Gastroesophageal sphincter (tissue), 4 donors: ENCODE measurements around the gene ZNF777. TPM values are rescaled to one million over a fixed set of nuclear protein-coding genes. Genes with fewer than 3 reads are reported as not detected.

Experiments used
- ATAC-seq: fragments of 150-250 bp; one replicate; pipeline ENCODE4 v1.9.1; 2016; ENCODE audit warnings: mild to moderate bottlenecking, moderate library complexity
- H3K27ac ChIP-seq, 4 donors: fragments of 200-600 bp; sonication (generic) in 3 of 4; 1 replicate in 3 of 4; 2 replicates in 1 of 4; pipeline ENCODE4 v1.5.1; 2016 to 2019
- H3K27me3 ChIP-seq: fragments of 200-600 bp; sonication (generic); one replicate; pipeline ENCODE4 v1.5.1; 2019
- H3K36me3 ChIP-seq, 2 donors: fragments of 200-600 bp; sonication (generic); one replicate each; pipeline ENCODE4 v1.5.1; 2019; ENCODE audit warnings: control low read depth in 1 of 2
- H3K4me1 ChIP-seq, 3 donors: fragments of 200-600 bp; sonication (generic); 1 replicate in 2 of 3; 2 replicates in 1 of 3; pipeline ENCODE4 v1.5.1; 2016 to 2019; ENCODE audit warnings: control low read depth in 2 of 3
- H3K4me3 ChIP-seq, 2 donors: fragments of 200-600 bp; sonication (generic); one replicate each; pipeline ENCODE4 v1.5.1; 2019; ENCODE audit warnings: mild to moderate bottlenecking in 1 of 2, moderate library complexity in 1 of 2
- H3K9me3 ChIP-seq, 3 donors: fragments of 200-600 bp; sonication (generic); one replicate each; pipeline ENCODE4 v1.5.1; 2017 to 2019; ENCODE audit warnings: control low read depth in 2 of 3
- EP300 ChIP-seq: sonication (generic); formaldehyde crosslinking; IDR thresholded peaks from one replicate; pipeline ENCODE4 v1.6.1; 2017; ENCODE audit warnings: antibody characterized with exemption, mild to moderate bottlenecking
- POLR2A ChIP-seq, 2 donors: fragments of 450-650 bp; IDR thresholded peaks; one replicate each; pipeline ENCODE4 v1.6.1; 2017; ENCODE audit warnings: antibody characterized with exemption in 2 of 2, mild to moderate bottlenecking in 2 of 2, moderate library complexity in 1 of 2
- POLR2AphosphoS5 ChIP-seq: sonication (generic); formaldehyde crosslinking; IDR thresholded peaks from one replicate; pipeline ENCODE4 v1.6.1; 2017; ENCODE audit warnings: antibody characterized with exemption
- WGBS, 2 donors: methylation state at CpG; one replicate each; pipeline ENCODE4 v1.1.5; 2018; ENCODE audit warnings: low coverage in 1 of 2; 5-methylcytosine and 5-hydroxymethylcytosine counted together
- total RNA-seq, 4 donors: library from RNA; depleted of rRNA; stranded (reverse); fragments of >200 nt; gene quantifications; one replicate each; pipeline ENCODE4 v1.1.0, GENCODE V29; 2016
- TF ChIP-seq, protein P1 (sequence below), 4 experiments: fragments of 200-600 bp in 2 of 4; fragments of 450-650 bp in 2 of 4; sonication (generic) in 1 of 4; IDR thresholded peaks; one replicate each; pipeline ENCODE4 v1.5.1; 2017 to 2019; ENCODE audit warnings: antibody characterized with exemption in 4 of 4, mild to moderate bottlenecking in 2 of 4, moderate library complexity in 2 of 4

Gene ZNF777
- total RNA-seq, 4 donors from 2014 or later: 6.1 to 16.1 (median 9.9) TPM

DNA sequence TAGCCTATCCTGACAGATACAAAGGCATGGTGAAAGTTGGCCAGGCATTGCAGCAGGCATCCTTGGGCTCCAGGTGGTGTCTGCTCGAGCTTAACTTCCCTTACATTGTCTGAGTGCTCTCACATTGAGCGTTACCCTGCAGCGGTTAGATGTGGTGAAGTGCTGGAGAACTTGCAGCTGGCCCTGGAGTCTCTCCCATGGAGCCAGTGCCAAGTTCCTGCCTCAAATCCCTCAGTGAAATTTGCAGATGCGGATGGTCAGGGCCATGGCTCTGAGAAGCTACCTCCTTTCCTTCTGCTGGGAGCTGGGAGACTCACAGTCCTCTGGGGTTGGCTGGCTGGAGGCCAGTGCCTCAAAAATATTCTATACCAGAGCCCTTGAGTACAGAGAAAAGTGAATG, 40.0 kb upstream of the ZNF777 start:
- Histone ChIP-seq H3K27ac (no peak overlapping the region), H3K4me1 (peaks cover 0 to 11% (median 3%) of the 10 kb centered on the region in 3 donors), H3K9me3 (peaks cover 0 to 6% (median 0%) of the 10 kb centered on the region in 3 donors), H3K4me3 (no peak overlapping the region), H3K27me3 (no peaks in the 10 kb centered on the region), H3K36me3 (no peaks in the 10 kb centered on the region)
- TF ChIP-seq POLR2A (IDR thresholded peaks at IDR 0.05) (no peak), EP300 (no peak), POLR2AphosphoS5 (no peak)
- TF ChIP-seq, protein P1, sequence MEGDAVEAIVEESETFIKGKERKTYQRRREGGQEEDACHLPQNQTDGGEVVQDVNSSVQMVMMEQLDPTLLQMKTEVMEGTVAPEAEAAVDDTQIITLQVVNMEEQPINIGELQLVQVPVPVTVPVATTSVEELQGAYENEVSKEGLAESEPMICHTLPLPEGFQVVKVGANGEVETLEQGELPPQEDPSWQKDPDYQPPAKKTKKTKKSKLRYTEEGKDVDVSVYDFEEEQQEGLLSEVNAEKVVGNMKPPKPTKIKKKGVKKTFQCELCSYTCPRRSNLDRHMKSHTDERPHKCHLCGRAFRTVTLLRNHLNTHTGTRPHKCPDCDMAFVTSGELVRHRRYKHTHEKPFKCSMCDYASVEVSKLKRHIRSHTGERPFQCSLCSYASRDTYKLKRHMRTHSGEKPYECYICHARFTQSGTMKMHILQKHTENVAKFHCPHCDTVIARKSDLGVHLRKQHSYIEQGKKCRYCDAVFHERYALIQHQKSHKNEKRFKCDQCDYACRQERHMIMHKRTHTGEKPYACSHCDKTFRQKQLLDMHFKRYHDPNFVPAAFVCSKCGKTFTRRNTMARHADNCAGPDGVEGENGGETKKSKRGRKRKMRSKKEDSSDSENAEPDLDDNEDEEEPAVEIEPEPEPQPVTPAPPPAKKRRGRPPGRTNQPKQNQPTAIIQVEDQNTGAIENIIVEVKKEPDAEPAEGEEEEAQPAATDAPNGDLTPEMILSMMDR (IDR thresholded peaks at IDR 0.05): no peak
- ATAC-seq: no peak
- 38% methylated on average over 3 of the region's 4 CpGs; no CpG with 5 or more reads in 1 of the 2 donors for WGBS, 2 donors

DNA sequence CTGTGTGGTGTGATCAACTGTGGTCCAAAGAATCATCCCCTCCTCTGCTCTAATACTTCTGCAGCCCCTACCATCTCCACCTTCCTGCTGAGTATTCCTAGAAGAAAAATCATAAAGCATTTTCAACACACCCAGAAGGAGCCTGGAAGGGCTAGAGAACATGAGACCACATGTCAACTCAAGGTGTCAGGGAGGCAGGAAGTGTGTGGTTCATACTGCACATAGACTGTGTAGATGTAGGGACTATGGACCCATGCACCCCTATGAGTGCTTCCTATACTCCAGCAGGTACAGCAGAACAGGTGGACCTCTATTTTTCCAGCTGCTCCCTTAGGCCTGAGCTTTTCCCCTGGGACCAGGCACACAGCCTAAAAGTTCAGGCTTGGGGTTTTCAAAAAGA, 39.3 kb upstream of the ZNF777 start:
- no peak for ATAC-seq
- peaks cover 0 to 18% (median 11%) of the 10 kb centered on the region in 3 donors for H3K4me1 ChIP-seq
- H3K27ac ChIP-seq: no peak overlapping the region
- no peaks in the 10 kb centered on the region for H3K27me3 ChIP-seq
- H3K9me3 ChIP-seq: peaks cover 0 to under 1% (median 0%) of the 10 kb centered on the region in 3 donors
- H3K4me3 ChIP-seq: no peak overlapping the region
- no peak for TF ChIP-seq POLR2AphosphoS5
- no peaks in the 10 kb centered on the region for H3K36me3 ChIP-seq

DNA sequence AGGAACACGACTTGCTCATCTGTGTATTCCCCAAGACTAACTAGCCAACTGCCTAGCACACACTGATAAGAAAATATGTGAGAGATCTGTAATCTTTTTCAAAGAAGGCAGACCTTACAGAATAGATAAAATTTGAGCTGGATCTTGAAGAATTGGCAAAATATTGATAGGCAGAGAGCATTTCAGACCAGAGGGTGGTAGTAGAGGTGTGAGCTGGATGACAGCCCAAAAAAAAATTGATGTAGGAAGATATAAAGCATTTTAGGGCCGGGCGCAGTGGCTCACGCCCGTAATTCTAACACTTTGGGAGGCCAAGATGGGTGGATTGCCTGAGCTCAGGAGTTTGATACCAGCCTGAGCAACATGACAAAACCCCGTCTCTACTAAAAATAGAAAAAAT, 37.9 kb upstream of the ZNF777 start:
- 43 to 87% methylated on average over 1 to 5 of the region's 6 CpGs for WGBS, 2 donors
- Histone ChIP-seq H3K36me3 (peaks cover 0 to 5% of the 10 kb centered on the region in 2 donors), H3K27ac (no peak overlapping the region), H3K27me3 (no peaks in the 10 kb centered on the region), H3K4me3 (no peak overlapping the region), H3K4me1 (peaks cover 0 to 26% (median 13%) of the 10 kb centered on the region in 3 donors), H3K9me3 (no peaks in the 10 kb centered on the region)
- no peak for TF ChIP-seq POLR2AphosphoS5
- TF ChIP-seq EP300: no peak
- no peak for TF ChIP-seq POLR2A (IDR thresholded peaks at IDR 0.05)
- TF ChIP-seq, protein P1 (IDR thresholded peaks at IDR 0.05): no peak
- no peak for ATAC-seq

DNA sequence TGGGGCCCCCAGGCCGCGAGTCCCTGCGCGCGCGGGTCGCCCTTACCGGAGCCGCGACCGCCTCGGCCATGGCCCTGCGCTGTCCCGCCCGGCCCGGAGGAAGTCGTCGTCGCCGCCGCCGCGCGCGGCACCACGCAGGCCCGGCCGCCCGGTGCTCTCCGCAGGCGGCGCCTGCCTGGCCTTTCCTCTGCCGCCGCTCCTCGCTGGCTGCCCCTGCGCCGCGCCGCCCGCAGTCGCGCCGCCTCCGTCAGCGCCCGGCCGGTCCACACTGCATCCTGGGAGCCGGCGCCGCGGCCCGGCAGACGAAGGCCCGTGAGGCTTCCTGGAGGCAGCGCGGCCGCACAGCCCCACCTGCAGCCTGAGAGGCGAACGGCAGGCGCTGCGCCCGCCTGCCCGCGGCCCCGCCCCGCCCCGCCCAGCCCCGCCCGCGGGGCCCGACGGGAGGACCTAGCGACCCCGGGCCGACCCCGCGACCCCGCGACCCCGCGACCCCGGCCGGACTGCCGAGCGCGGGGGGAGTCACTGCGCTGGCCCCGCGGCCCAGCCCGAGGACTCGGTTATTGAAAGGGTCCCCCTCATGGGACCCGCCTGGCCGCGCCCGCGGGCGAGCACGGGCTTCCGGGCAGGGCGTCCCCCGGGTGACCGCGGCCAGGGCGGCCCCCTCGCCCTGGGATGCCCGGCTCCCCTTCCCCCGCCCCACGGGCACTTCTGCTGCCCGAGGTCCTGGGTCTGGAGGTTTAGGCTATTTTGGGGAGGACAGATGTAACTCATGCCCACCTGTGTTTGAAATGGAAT, 36.8 kb upstream of the ZNF777 start, which contains the start of gene ZNF746:
Gene ZNF746, minus strand, starts transcription at position 343 of the 795 bp plus-strand sequence. Its CDS starts 273 bp downstream, at position 70.
- H3K27ac ChIP-seq: peak within 1 kb of the TSS; percentile 84 to 95 (median 93)
- no peaks in the 10 kb centered on the region for H3K9me3 ChIP-seq
- peak within 1 kb of the TSS; percentile 88 to 99 for H3K4me3 ChIP-seq
- no peaks in the 10 kb centered on the region for H3K27me3 ChIP-seq
- H3K4me1 ChIP-seq: peaks cover 0 to 26% (median 13%) of the 10 kb centered on the region in 3 donors
- H3K36me3 ChIP-seq: peaks cover 0 to 17% of the 10 kb centered on the region in 2 donors
- ATAC-seq: peak; percentile 95
- TF ChIP-seq EP300 (no peak), POLR2AphosphoS5 (no peak), POLR2A (IDR thresholded peaks at IDR 0.05) (peak; percentile 36 to 74)
- TF ChIP-seq, protein P1 (IDR thresholded peaks at IDR 0.05): peak in 3 of 4 experiments; percentile 66 to 83 (median 81)
- WGBS, 2 donors: no CpG with 5 or more reads among the region's 109 CpGs

DNA sequence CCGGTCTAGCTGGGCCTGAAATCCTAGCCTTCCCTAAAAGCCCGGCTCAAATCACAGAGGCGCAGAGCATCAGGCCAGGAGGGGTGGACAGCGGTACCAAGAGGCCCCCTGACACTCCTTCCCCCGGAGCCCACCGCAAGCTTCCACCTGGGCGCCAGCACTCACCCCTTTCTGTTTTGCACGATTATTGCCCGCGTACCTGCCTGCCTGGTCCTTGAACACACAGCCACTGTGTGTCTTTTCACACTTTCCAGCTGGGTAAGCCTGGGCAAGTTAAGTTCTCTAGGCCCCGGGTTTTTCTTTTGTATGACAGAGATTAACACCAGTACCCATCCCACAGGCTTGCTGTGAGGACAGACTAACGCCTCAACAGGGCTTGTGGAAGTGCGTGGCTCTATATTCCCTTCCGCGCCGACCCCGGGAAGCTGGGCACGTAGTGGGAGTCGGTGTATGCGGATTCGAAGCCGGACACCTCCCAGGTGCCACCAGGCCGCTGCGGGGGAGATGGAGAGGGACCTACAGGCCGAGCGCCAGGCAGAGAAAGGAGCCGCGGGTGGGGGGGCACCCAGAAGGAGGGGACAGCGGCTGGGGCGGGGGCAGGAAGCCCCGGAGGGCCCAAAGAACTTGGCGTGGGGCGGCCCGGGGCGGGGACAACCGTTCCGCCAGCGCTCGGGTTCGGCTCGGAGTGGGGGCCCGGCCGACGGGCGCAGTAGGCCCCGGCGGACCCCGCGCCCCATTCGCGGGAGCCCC, 36.0 kb upstream of the ZNF777 start:
- 0 to 14% methylated on average over 4 of the region's 51 CpGs for WGBS, 2 donors
- peaks cover 0 to 26% (median 13%) of the 10 kb centered on the region in 3 donors for H3K4me1 ChIP-seq
- peak overlapping the region; percentile 88 to 99 for H3K4me3 ChIP-seq
- TF ChIP-seq POLR2AphosphoS5 (no peak), EP300 (no peak), POLR2A (IDR thresholded peaks at IDR 0.05) (no peak)
- TF ChIP-seq, protein P1 (IDR thresholded peaks at IDR 0.05): no peak
- peak overlapping the region; percentile 84 to 95 (median 93) for H3K27ac ChIP-seq
- peak; percentile 52 for ATAC-seq
- H3K36me3 ChIP-seq: peaks cover 0 to 25% of the 10 kb centered on the region in 2 donors
- H3K9me3 ChIP-seq: no peaks in the 10 kb centered on the region
- H3K27me3 ChIP-seq: no peaks in the 10 kb centered on the region
